CD4-positive, alpha-beta memory T cell (primary cell): ENCODE results near the gene MMP19. TPM values are rescaled to one million over a fixed set of nuclear protein-coding genes. Genes with fewer than 3 reads are reported as not detected.

ENCODE experiments used
- CTCF ChIA-PET: fragments of 350-600 bp; sonication (Branson Sonifier 250); formaldehyde crosslinking; loops from one replicate; lab custom pipeline; 2021; ENCODE audit warnings: inconsistent platforms; ENCODE audit not compliant: partially characterized antibody; lab: Charles Lee
- POLR2A ChIA-PET: fragments of 350-600 bp; sonication (Branson Sonifier 250); formaldehyde crosslinking; loops from one replicate; lab custom pipeline; 2021; ENCODE audit not compliant: partially characterized antibody; lab: Charles Lee
- DNase-seq, 5 donors: peaks; one replicate each; pipeline versions ENCODE4 v3.0.0 to v3.0.0-alpha.2; 2020 to 2022; ENCODE audit warnings: mixed read lengths in 1 of 5
- H3K27ac ChIP-seq: one replicate; pipeline ENCODE4 v1.7.0; 2013; ENCODE audit warnings: low read depth, low read length
- H3K27me3 ChIP-seq: 2 replicates; pipeline ENCODE4 v1.7.0; 2013; ENCODE audit warnings: mild to moderate bottlenecking, low read length, moderate library complexity; ENCODE audit not compliant: insufficient read depth
- H3K36me3 ChIP-seq: 2 replicates; pipeline ENCODE4 v1.7.0; 2013; ENCODE audit warnings: mild to moderate bottlenecking, low read length, moderate library complexity; ENCODE audit not compliant: insufficient read depth
- H3K4me1 ChIP-seq: 2 replicates; pipeline ENCODE4 v1.7.0; 2013; ENCODE audit warnings: mild to moderate bottlenecking, low read length, moderate library complexity; ENCODE audit not compliant: insufficient read depth
- H3K4me3 ChIP-seq, 2 donors: one replicate each; pipeline ENCODE4 v1.7.0; 2013; ENCODE audit warnings: low read length in 2 of 2, mild to moderate bottlenecking in 1 of 2
- H3K9me3 ChIP-seq, 2 donors: one replicate each; pipeline ENCODE4 v1.7.0; 2013; ENCODE audit warnings: low read length in 2 of 2, control low read depth in 1 of 2; ENCODE audit not compliant: control insufficient read depth in 1 of 2
- H3K27ac Mint-ChIP-seq, 7 donors: one replicate each; pipeline ENCODE4 v1.8.0; 2020 to 2021; ENCODE audit warnings: mixed read lengths in 7 of 7, mild to moderate bottlenecking in 6 of 7, inconsistent platforms in 3 of 7, moderate library complexity in 3 of 7
- H3K27me3 Mint-ChIP-seq, 2 donors: one replicate each; pipeline ENCODE4 v1.8.0; 2020 to 2021; ENCODE audit warnings: mixed read lengths in 2 of 2
- H3K36me3 Mint-ChIP-seq, 2 donors: one replicate each; pipeline ENCODE4 v1.8.0; 2020 to 2021; ENCODE audit warnings: mixed read lengths in 2 of 2, inconsistent platforms in 1 of 2, mild to moderate bottlenecking in 1 of 2
- H3K4me1 Mint-ChIP-seq, 4 donors: one replicate each; pipeline ENCODE4 v1.8.0; 2020 to 2021; ENCODE audit warnings: mixed read lengths in 4 of 4, mild to moderate bottlenecking in 1 of 4
- H3K4me3 Mint-ChIP-seq, 8 donors: one replicate each; pipeline ENCODE4 v1.8.0; 2020 to 2021; ENCODE audit warnings: mixed read lengths in 8 of 8, mild to moderate bottlenecking in 7 of 8, moderate library complexity in 6 of 8, inconsistent platforms in 3 of 8
- H3K9me3 Mint-ChIP-seq, 8 donors: one replicate each; pipeline ENCODE4 v1.8.0; 2020 to 2021; ENCODE audit warnings: mixed read lengths in 8 of 8, mild to moderate bottlenecking in 5 of 8, inconsistent platforms in 3 of 8, moderate library complexity in 1 of 8
- intact Hi-C: fragments of 100-400 bp; cut with micrococcal nuclease; formaldehyde crosslinking; loops from one replicate; pipeline ENCODE4 v1.15.1; 2023
- polyA plus RNA-seq, 2 donors: library from polyadenylated mRNA; unstranded; fragments of 300-500 nt; fragmentation: Illumina TruSeq; gene quantifications; one replicate each; pipeline ENCODE4 v1.2.3, GENCODE V29; 2021
- total RNA-seq, 2 experiments: library from RNA; stranded (reverse); gene quantifications; one replicate each; pipeline ENCODE4 v1.2.3, GENCODE V29; 2021

Gene MMP19
- total and polyA plus RNA-seq, 4 experiments from 2014 or later: 0.67 to 1.3 TPM; not detected in 2

- Mint-ChIP-seq H3K27ac (no peak overlapping the region), H3K4me1 (no peaks in the 10 kb centered on the region), H3K27me3 (peaks cover 2 to 7% of the 10 kb centered on the region in 2 donors), H3K36me3 (no peaks in the 10 kb centered on the region), H3K9me3 (peaks cover 0 to 2% (median 0%) of the 10 kb centered on the region in 8 donors), H3K4me3 (no peak overlapping the region)
- H3K27ac ChIP-seq: no peak overlapping the region
- POLR2A ChIA-PET: no interaction called here
- no peaks in the 10 kb centered on the region for H3K27me3 ChIP-seq
- intact Hi-C loops: no loop called here
- CTCF ChIA-PET: interaction anchor here (0.5 kb wide), 1 partner anchor 14 kb away, joined by 3 read pairs; no protein-coding TSS in a partner anchor
- no peaks in the 10 kb centered on the region for H3K9me3 ChIP-seq
- DNase-seq: no peak
- no peak overlapping the region for H3K4me3 ChIP-seq
- H3K36me3 ChIP-seq: no peaks in the 10 kb centered on the region
- H3K4me1 ChIP-seq: no peaks in the 10 kb centered on the region
Observed at GRCh38 chr12:55850401-55850800, 7.7 kb upstream of the MMP19 start.

- CTCF ChIA-PET: interaction anchor here (0.5 to 0.7 kb wide), 2 partner anchors 15 to 1486 kb away, joined by 3 read pairs; no protein-coding TSS in a partner anchor
Observed at GRCh38 chr12:55849616-55850343, 7.0 kb upstream of the MMP19 start.

GRCh38 chr12:55847603-55848291 is 5.0 kb upstream of the MMP19 start:
- H3K4me3 ChIP-seq: no peak overlapping the region
- no peak overlapping the region for H3K4me3 Mint-ChIP-seq
- POLR2A ChIA-PET: interaction anchor here (1.0 kb wide), 1 partner anchor 92 kb away, joined by 3 read pairs; no protein-coding TSS in a partner anchor
- no peak overlapping the region for H3K27ac Mint-ChIP-seq
- no peak overlapping the region for H3K27ac ChIP-seq
- peaks cover 2 to 6% of the 10 kb centered on the region in 2 donors for H3K27me3 Mint-ChIP-seq
- H3K9me3 Mint-ChIP-seq: peaks cover 0 to 2% (median 0%) of the 10 kb centered on the region in 8 donors
- CTCF ChIA-PET: interaction anchor here (1.4 to 1.6 kb wide), 2 partner anchors 18 to 32 kb away, joined by 3 read pairs; partner anchors contain the start of gene DNAJC14
- no peaks in the 10 kb centered on the region for H3K9me3 ChIP-seq
- H3K4me1 Mint-ChIP-seq: no peaks in the 10 kb centered on the region
- intact Hi-C loops: no loop called here
- H3K36me3 Mint-ChIP-seq: no peaks in the 10 kb centered on the region
- no peaks in the 10 kb centered on the region for H3K36me3 ChIP-seq
- no peak for DNase-seq
- no peaks in the 10 kb centered on the region for H3K27me3 ChIP-seq
- H3K4me1 ChIP-seq: no peaks in the 10 kb centered on the region

More at GRCh38 chr12:55849616-55850343, 7.0 kb upstream of the MMP19 start:
- H3K36me3 Mint-ChIP-seq: no peaks in the 10 kb centered on the region
- H3K27ac Mint-ChIP-seq: no peak overlapping the region
- POLR2A ChIA-PET: no interaction called here
- H3K4me3 Mint-ChIP-seq: no peak overlapping the region
- Histone ChIP-seq H3K4me1 (no peaks in the 10 kb centered on the region), H3K36me3 (no peaks in the 10 kb centered on the region), H3K4me3 (no peak overlapping the region), H3K9me3 (no peaks in the 10 kb centered on the region), H3K27ac (no peak overlapping the region), H3K27me3 (no peaks in the 10 kb centered on the region)
- intact Hi-C loops: no loop called here
- H3K27me3 Mint-ChIP-seq: peaks cover 2 to 7% of the 10 kb centered on the region in 2 donors
- H3K9me3 Mint-ChIP-seq: peaks cover 0 to 2% (median 0%) of the 10 kb centered on the region in 8 donors
- DNase-seq: no peak
- H3K4me1 Mint-ChIP-seq: no peaks in the 10 kb centered on the region

DNA sequence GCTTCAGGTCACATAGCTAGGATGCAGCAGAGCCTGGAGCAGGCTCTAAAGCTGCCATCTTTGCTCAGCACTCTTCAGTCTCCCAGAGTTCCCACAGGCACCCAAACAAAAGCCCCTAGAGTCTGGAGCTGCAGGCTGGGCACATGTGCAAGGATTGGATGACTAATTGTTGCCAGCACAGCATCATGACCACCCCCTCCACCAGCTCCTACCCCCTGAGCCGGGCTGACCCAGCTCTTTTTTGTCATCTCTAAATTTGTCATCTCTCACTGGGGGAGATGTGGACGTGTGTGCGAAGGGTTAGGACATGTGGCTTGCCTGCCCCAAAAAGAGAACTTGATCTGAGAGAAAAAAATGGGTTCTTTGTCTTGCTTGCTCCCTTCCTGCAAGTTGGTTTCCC is 4.3 kb upstream of the MMP19 start:
- Histone ChIP-seq H3K4me1 (no peaks in the 10 kb centered on the region), H3K4me3 (no peak overlapping the region), H3K27me3 (no peaks in the 10 kb centered on the region), H3K27ac (no peak overlapping the region), H3K36me3 (no peaks in the 10 kb centered on the region), H3K9me3 (no peaks in the 10 kb centered on the region)
- ChIA-PET CTCF (interaction anchor here (1.6 kb wide), 1 partner anchor 31 kb away, joined by 3 read pairs; no protein-coding TSS in a partner anchor), POLR2A (interaction anchor here (1.0 kb wide), 2 partner anchors 17 to 93 kb away, joined by 3 to 4 read pairs; no protein-coding TSS in a partner anchor)
- peaks cover 0 to 3% of the 10 kb centered on the region in 2 donors for H3K27me3 Mint-ChIP-seq
- DNase-seq: no peak
- H3K9me3 Mint-ChIP-seq: no peaks in the 10 kb centered on the region
- H3K4me1 Mint-ChIP-seq: no peaks in the 10 kb centered on the region
- intact Hi-C loops: no loop called here
- H3K27ac Mint-ChIP-seq: no peak overlapping the region
- no peaks in the 10 kb centered on the region for H3K36me3 Mint-ChIP-seq
- no peak overlapping the region for H3K4me3 Mint-ChIP-seq

- Histone ChIP-seq H3K9me3 (no peaks in the 10 kb centered on the region), H3K27me3 (no peaks in the 10 kb centered on the region), H3K36me3 (no peaks in the 10 kb centered on the region), H3K27ac (no peak overlapping the region), H3K4me3 (no peak overlapping the region), H3K4me1 (no peaks in the 10 kb centered on the region)
- no peaks in the 10 kb centered on the region for H3K9me3 Mint-ChIP-seq
- no peak for DNase-seq
- intact Hi-C loops: no loop called here
- CTCF ChIA-PET: no interaction called here
- peak overlapping the region in 1 of 7 donors; percentile 25 for H3K27ac Mint-ChIP-seq
- peaks cover 0 to 2% of the 10 kb centered on the region in 2 donors for H3K27me3 Mint-ChIP-seq
- no peak overlapping the region for H3K4me3 Mint-ChIP-seq
- no peaks in the 10 kb centered on the region for H3K36me3 Mint-ChIP-seq
- peaks cover 0 to 8% (median 3%) of the 10 kb centered on the region in 4 donors for H3K4me1 Mint-ChIP-seq
- POLR2A ChIA-PET: no interaction called here
Observed at GRCh38 chr12:55845785-55846496, 3.2 kb upstream of the MMP19 start.

DNA sequence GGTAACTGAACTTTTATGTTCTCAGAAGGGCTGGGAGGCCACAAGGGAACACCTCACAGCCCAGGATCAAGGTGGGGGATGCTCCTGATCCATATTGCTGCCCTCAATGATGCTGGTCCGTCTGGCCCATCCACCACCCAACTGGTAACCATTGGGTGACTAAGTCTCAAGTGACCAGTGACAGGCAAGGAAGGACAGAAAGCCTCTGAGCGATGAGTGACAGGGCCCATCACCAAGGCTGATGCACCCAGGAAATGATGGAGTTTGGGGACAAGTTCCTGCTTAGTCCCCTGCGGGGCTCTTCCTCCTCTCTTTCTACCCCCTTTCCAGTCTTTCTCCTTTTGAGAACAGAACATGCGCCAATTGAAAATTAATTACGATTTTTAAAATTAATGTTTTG is 2.6 kb upstream of the MMP19 start:
- no peaks in the 10 kb centered on the region for H3K27me3 Mint-ChIP-seq
- peaks cover 0 to 8% (median 3%) of the 10 kb centered on the region in 4 donors for H3K4me1 Mint-ChIP-seq
- H3K9me3 ChIP-seq: no peaks in the 10 kb centered on the region
- H3K4me3 Mint-ChIP-seq: no peak overlapping the region
- H3K27ac Mint-ChIP-seq: no peak overlapping the region
- H3K9me3 Mint-ChIP-seq: no peaks in the 10 kb centered on the region
- H3K27ac ChIP-seq: no peak overlapping the region
- intact Hi-C loops: no loop called here
- no peak overlapping the region for H3K4me3 ChIP-seq
- no peaks in the 10 kb centered on the region for H3K4me1 ChIP-seq
- ChIA-PET CTCF (no interaction called here), POLR2A (no interaction called here)
- no peaks in the 10 kb centered on the region for H3K36me3 Mint-ChIP-seq
- DNase-seq: no peak
- no peaks in the 10 kb centered on the region for H3K27me3 ChIP-seq
- no peaks in the 10 kb centered on the region for H3K36me3 ChIP-seq

DNA sequence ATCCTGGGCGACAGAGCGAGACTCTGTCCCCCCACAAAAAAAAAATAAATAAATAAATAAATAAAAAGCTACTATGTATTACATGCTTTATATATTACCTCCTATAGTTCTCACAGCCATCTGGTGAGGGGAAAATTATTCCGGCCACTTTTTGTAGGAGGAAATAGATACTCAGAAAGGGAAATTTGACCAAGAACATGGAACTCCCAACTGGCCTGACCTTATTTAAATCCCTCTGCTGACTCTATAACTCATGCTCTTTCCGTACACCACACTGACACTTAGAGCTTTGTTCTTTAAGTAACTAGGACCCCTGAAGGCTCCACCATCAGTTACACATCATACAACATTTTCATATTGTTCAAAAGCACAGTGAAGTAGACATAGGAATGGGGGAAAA is 2.2 kb upstream of the MMP19 start:
- Histone ChIP-seq H3K27ac (no peak overlapping the region), H3K36me3 (no peaks in the 10 kb centered on the region), H3K4me1 (no peaks in the 10 kb centered on the region), H3K9me3 (no peaks in the 10 kb centered on the region), H3K27me3 (no peaks in the 10 kb centered on the region), H3K4me3 (no peak overlapping the region)
- Mint-ChIP-seq H3K4me1 (peaks cover 0 to 8% (median 3%) of the 10 kb centered on the region in 4 donors), H3K9me3 (no peaks in the 10 kb centered on the region), H3K4me3 (no peak overlapping the region), H3K27ac (no peak overlapping the region), H3K27me3 (no peaks in the 10 kb centered on the region), H3K36me3 (no peaks in the 10 kb centered on the region)
- ChIA-PET POLR2A (no interaction called here), CTCF (no interaction called here)
- intact Hi-C loops: no loop called here
- no peak for DNase-seq
